ENCODE data around the gene PFDN2.

Gene PFDN2, protein sequence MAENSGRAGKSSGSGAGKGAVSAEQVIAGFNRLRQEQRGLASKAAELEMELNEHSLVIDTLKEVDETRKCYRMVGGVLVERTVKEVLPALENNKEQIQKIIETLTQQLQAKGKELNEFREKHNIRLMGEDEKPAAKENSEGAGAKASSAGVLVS

GRCh38 chr1:161117759-161118581 lies at the start of gene PFDN2, which contains the start of gene NIT1:
TSS of gene PFDN2 (minus strand) at chr1:161118037. CDS start at chr1:161118026, 11 bp downstream.
TSS of gene NIT1 (plus strand) at chr1:161118105. CDS start at chr1:161118177, 72 bp downstream.
- DNase-seq: peak; percentile 77

DNA sequence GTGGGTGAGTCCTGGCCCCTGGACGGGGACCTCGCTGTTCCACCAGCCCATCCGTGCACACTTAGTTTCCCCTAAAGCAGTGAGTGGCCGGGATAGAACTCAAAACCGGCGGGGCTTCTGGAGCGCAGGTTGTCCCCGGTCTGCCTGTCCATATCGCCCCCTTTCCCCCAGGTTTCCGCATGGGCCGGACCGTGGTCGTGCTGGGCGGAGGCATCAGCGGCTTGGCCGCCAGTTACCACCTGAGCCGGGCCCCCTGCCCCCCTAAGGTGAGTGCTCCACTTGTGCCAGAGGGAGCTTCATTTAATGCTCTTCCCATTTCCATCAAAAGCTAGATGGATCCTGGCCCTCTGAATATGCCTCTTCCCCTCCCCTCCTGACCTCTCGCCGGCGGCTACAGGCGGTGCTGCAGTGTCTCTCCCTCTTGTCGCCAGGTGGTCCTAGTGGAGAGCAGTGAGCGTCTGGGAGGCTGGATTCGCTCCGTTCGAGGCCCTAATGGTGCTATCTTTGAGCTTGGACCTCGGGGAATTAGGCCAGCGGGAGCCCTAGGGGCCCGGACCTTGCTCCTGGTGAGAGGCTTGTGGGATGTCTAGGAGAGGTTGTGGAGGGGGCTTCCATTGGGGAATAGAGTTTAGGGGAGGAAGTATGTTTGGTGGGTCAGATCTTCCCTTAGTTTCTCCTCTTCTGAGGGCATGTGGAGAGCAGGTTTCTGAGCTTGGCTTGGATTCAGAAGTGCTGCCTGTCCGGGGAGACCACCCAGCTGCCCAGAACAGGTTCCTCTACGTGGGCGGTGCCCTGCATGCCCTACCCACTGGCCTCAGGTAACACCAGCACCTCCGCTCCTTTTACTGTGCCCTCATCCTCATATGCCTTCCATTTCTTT lies 49.1 kb upstream of the PFDN2 start:
- peak; percentile 21 to 48 for DNase-seq

GRCh38 chr1:161165742-161166668 lies 48.2 kb upstream of the PFDN2 start, which contains the start of gene PPOX:
TSS of gene PPOX (plus strand) at chr1:161166426. CDS start at chr1:161166848, 422 bp downstream.
- peak; percentile 99 for DNase-seq

GRCh38 chr1:161164901-161165610 lies 47.2 kb upstream of the PFDN2 start:
- DNase-seq: no peak

DNA sequence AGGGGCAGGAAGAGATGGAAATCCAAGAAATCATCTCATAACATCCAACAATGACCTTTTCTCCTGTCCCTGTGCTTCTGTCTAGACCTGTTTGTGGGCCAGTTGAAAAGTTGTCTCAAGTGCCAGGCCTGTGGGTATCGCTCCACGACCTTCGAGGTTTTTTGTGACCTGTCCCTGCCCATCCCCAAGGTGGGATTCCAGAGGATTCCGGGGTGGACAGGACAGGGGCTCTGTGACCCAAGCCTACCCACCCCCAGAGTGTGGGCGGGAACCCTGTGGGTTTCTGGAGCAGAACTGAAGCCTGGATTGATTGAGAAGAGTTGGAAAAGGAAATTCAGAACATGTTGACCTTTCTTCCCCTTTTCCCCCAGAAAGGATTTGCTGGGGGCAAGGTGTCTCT lies 46.0 kb upstream of the PFDN2 start:
- DNase-seq: no peak

DNA sequence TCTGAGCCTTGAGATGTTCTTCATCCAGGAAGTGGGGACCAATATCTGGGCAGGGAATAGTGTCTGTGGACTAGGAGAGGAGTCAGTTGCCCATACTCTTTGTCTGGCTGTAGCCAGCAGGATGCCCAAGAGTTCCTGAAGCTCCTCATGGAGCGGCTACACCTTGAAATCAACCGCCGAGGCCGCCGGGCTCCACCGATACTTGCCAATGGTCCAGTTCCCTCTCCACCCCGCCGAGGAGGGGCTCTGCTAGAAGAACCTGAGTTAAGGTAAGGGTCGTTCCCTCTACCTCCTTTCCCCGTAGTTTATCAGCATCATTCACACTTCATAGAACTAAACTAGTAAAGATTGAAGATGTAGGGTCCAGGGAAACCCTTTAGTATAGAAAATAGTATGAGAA lies 45.0 kb upstream of the PFDN2 start:
- DNase-seq: no peak

DNA sequence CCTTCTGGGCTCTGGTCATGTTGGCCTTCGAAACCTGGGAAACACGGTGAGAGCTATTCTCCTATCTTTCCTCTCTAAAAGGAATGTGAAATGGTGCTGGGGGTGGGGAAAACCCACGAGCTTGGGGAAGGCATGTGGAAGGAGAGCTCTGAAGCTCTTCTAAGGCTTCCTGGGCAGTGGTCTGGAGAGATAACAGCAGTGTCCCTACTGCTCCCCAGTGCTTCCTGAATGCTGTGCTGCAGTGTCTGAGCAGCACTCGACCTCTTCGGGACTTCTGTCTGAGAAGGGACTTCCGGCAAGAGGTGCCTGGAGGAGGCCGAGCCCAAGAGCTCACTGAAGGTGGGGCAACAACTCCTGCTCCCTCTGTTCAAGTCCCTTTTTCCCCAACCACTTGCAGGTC lies 44.2 kb upstream of the PFDN2 start:
- DNase-seq: no peak

DNA sequence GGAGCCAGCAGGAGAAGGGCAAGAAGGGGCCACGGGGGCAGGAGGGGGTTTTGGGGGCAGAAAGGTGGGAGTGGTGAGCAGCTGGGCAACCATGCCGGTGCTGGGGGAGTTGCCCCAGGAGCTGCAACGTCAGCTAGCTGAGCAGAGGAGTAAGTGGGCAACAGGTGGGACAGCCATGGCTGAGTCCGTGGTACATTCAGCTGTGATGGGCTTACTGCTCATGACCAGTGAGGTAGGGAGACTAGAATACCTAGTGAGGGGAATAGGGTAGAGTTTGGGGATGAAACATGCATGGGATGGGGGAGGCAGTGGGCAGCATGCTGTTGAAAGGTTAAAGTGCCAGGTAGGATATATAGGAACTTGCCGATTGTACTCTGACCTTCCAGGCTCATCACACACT lies 43.8 kb upstream of the PFDN2 start:
- DNase-seq: no peak

- no peak for DNase-seq
These were observed 42.9 kb upstream of the PFDN2 start for GRCh38 chr1:161160671-161161145.

GRCh38 chr1:161159913-161160243 lies 42.0 kb upstream of the PFDN2 start:
- DNase-seq: no peak

GRCh38 chr1:161159087-161159912 lies 41.5 kb upstream of the PFDN2 start, which contains the start of gene USP21:
TSS of gene USP21 (plus strand) at chr1:161159500. CDS start at chr1:161160641, 1,141 bp downstream.
- peak; percentile 90 to 93 for DNase-seq

DNA sequence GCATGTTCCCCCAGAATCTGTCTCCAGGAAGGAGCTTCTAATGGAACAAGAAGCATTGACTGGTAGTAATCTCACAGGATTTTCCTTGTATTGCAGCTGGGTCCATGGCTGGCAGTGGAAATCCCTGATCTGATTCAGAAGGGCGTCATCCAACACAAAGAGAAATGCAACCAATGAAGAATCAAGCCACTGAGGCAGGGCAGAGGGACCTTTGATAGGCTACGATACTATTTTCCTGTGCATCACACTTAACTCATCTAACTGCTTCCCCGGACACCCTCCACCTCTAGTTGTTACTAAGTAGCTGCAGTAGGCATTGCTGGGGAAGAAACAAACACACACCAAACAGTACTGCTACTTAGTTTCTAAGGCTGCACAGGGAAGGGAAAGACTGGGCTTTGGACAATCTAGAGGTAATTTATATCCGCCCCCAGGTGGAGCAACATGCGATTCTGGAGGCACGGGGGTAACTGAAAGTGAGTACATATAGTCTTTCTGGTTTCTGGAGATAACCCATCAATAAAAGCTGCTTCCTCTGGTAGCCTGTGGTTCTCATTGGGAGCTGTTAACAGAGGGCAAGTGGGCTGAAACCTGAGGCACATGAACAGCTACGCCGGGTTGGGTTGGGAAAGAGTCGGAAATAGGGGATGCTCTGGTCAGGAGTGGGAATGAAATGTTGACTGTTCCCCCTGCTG lies 40.6 kb upstream of the PFDN2 start:
- no peak for DNase-seq

- no peak for DNase-seq
These were observed 40.0 kb upstream of the PFDN2 start for GRCh38 chr1:161157867-161158266.

DNA sequence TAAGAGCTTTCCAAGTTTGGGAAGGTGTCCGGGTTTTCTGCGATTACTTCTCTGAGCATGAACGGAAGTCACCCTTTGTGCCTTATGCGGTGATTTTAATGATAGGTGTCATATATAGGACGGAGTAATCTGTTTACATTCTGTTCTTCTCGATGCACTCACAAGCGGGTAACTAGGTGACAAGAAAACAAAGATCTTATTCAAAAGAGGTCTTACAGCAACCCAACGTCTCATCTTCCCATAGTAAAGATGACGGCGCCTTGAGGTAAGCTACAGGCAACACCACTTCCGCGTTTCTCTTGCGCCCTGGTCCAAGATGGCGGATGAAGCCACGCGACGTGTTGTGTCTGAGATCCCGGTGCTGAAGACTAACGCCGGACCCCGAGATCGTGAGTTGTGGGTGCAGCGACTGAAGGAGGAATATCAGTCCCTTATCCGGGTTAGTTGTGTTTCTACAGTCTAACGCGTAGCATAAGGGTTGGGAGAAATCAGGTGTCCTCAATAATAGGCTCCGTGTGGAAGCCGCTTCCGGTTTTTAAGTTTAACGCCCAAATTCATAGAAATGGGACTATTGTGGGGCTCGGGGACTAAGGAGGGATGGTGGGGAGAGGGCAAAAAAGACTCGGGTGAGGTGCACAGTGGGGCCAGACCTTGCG lies 36.0 kb upstream of the PFDN2 start, which contains the start of gene UFC1:
Gene UFC1, plus strand, starts transcription at position 297 of the 656 bp plus-strand sequence. Its CDS starts 20 bp downstream, at position 317.
- DNase-seq: peak; percentile 90 to 94

DNA sequence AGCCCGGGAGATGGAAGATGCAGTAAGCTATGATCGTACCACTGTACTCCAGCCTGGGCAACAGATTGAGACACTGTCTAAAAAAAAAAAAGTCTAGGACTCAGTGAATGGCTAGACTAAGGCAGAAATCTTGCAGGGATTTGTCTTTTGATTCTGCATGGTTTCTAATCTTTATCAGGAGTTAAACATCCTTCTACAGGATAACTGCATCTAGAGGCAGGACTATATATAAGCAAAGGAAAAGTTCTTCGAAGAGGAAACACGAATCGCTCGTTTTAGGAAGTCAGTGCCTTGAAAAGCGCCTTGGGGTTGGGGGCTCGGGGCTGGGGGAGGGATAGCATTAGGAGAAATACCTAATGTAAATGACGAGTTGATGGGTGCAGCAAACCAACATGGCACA lies 35.3 kb upstream of the PFDN2 start:
- DNase-seq: no peak

GRCh38 chr1:161145832-161146231 lies 28.0 kb upstream of the PFDN2 start:
- DNase-seq: no peak

GRCh38 chr1:161140755-161141400 lies 23.0 kb upstream of the PFDN2 start:
- no peak for DNase-seq

DNA sequence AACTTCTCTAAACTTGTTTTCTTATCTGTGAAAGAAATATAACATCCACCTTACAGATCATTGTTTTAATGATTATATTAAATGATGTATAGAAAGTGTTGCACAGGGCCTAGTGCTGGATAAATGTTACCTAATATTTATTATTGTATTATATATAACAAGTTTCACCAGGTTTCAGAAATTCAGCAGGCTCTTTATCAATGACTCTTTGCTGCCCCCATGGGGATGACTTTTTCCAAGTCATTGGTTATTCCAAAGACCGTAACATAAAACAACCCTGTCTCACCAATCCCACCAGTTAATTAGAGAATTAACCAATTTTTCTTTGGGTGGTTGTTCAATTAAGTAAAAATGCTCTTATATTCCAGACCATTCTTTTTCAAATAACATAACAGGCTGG lies 21.9 kb upstream of the PFDN2 start:
- peak; percentile 60 to 66 for DNase-seq
